Activated naive CD4-positive, alpha-beta T cell treated with anti-CD3 and anti-CD28 coated beads, Interleukin-2, amount 50 U/mL, for 24 hours (primary cell): ENCODE results near the gene OPRM1.

Experiments
- H3K27ac Mint-ChIP-seq: one replicate; pipeline ENCODE4 v1.8.0; 2021; ENCODE audit warnings: mild to moderate bottlenecking, mixed read lengths
- H3K27me3 Mint-ChIP-seq: one replicate; pipeline ENCODE4 v1.8.0; 2021; ENCODE audit warnings: mixed read lengths
- H3K36me3 Mint-ChIP-seq: one replicate; pipeline ENCODE4 v1.8.0; 2021; ENCODE audit warnings: mixed read lengths
- H3K4me1 Mint-ChIP-seq: one replicate; pipeline ENCODE4 v1.8.0; 2021; ENCODE audit warnings: mixed read lengths
- H3K4me3 Mint-ChIP-seq: one replicate; pipeline ENCODE4 v1.8.0; 2021; ENCODE audit warnings: mild to moderate bottlenecking, mixed read lengths
- H3K9me3 Mint-ChIP-seq: one replicate; pipeline ENCODE4 v1.8.0; 2021; ENCODE audit warnings: mixed read lengths

OPRM1 gene

GRCh38 chr6:154284313-154284853 lies 245.3 kb downstream of the OPRM1 start:
- H3K27me3 Mint-ChIP-seq = no peaks in the 10 kb centered on the region
- H3K36me3 Mint-ChIP-seq = no peaks in the 10 kb centered on the region
- peaks cover 5% of the 10 kb centered on the region for H3K9me3 Mint-ChIP-seq
- peaks cover 4% of the 10 kb centered on the region for H3K4me1 Mint-ChIP-seq
- no peak overlapping the region for H3K27ac Mint-ChIP-seq
- no peak overlapping the region for H3K4me3 Mint-ChIP-seq

GRCh38 chr6:154285826-154286225 lies 246.8 kb downstream of the OPRM1 start:
- H3K4me3 Mint-ChIP-seq = no peak overlapping the region
- H3K9me3 Mint-ChIP-seq = peaks cover 5% of the 10 kb centered on the region
- H3K27ac Mint-ChIP-seq = no peak overlapping the region
- no peaks in the 10 kb centered on the region for H3K27me3 Mint-ChIP-seq
- no peaks in the 10 kb centered on the region for H3K36me3 Mint-ChIP-seq
- peaks cover 4% of the 10 kb centered on the region for H3K4me1 Mint-ChIP-seq

GRCh38 chr6:154289818-154290508 lies 250.9 kb downstream of the OPRM1 start:
- H3K27me3 Mint-ChIP-seq = no peaks in the 10 kb centered on the region
- no peak overlapping the region for H3K4me3 Mint-ChIP-seq
- peaks cover 4% of the 10 kb centered on the region for H3K4me1 Mint-ChIP-seq
- H3K9me3 Mint-ChIP-seq = no peaks in the 10 kb centered on the region
- H3K36me3 Mint-ChIP-seq = no peaks in the 10 kb centered on the region
- no peak overlapping the region for H3K27ac Mint-ChIP-seq

GRCh38 chr6:154292066-154292465 lies 253.0 kb downstream of the OPRM1 start:
- Mint-ChIP-seq H3K4me3 (no peak overlapping the region), H3K27me3 (peaks cover 1% of the 10 kb centered on the region), H3K4me1 (no peaks in the 10 kb centered on the region), H3K27ac (no peak overlapping the region), H3K9me3 (no peaks in the 10 kb centered on the region), H3K36me3 (no peaks in the 10 kb centered on the region)

GRCh38 chr6:154292855-154293519 lies 253.9 kb downstream of the OPRM1 start:
- Mint-ChIP-seq H3K36me3 (no peaks in the 10 kb centered on the region), H3K4me3 (no peak overlapping the region), H3K27me3 (peaks cover 1% of the 10 kb centered on the region), H3K4me1 (no peaks in the 10 kb centered on the region), H3K27ac (no peak overlapping the region), H3K9me3 (no peaks in the 10 kb centered on the region)

GRCh38 chr6:154295733-154296132 lies 256.7 kb downstream of the OPRM1 start:
- Mint-ChIP-seq H3K27me3 (peaks cover 1% of the 10 kb centered on the region), H3K27ac (no peak overlapping the region), H3K36me3 (no peaks in the 10 kb centered on the region), H3K9me3 (no peaks in the 10 kb centered on the region), H3K4me1 (no peaks in the 10 kb centered on the region), H3K4me3 (no peak overlapping the region)
